ENCODE measurements around the gene EPSTI1.
"Not testable (repeated sequence)": the region's sequence is repeated elsewhere in the genome, so short reads cannot be mapped to it uniquely, and the experiment has no call there.

The EPSTI1 gene

GRCh38 chr13:42883771-42884467 is 108.1 kb downstream of the EPSTI1 start:
- peak; percentile 2 for DNase-seq

DNA sequence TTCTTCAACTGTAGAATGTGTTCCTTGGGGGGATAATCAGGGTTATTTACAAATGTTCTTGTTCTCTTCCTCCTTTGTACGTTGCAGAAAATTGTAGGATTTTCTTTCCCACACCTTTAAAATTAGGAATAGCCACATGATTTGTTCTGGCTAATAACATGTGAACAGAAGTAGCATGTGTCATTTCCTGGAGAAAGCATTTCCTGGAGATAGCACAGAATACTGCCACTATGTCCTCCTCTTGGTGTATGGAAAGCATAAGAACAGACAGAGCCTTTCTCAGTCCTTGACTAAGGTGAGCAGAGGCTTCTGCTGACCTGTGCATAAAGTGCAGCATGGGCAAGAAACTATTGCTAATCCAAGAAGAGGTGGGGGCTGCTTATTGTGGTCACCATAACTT is 108.9 kb downstream of the EPSTI1 start:
- DNase-seq: peak; percentile 0

- no peak for DNase-seq
Measured at GRCh38 chr13:42880056-42880605, 111.9 kb downstream of the EPSTI1 start.

DNA sequence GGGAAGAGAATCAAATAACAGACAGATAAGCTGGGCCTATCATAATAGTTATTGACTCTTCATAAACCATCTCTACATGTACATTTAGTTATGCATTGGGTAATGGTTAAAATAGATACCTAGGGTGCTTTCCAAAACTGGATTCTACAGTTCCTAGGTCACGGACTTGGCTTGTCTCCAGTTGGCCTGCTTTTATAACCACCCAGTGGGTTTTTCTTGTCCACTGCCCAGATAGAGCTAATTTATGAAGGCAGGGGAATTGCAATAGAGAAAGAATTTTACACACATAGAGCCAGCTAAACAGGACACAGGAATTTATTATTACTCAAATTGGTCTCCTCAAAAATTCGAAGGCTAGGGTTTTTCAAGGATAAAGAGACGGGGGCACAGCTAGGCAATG is 113.3 kb downstream of the EPSTI1 start:
- no peak for DNase-seq

DNA sequence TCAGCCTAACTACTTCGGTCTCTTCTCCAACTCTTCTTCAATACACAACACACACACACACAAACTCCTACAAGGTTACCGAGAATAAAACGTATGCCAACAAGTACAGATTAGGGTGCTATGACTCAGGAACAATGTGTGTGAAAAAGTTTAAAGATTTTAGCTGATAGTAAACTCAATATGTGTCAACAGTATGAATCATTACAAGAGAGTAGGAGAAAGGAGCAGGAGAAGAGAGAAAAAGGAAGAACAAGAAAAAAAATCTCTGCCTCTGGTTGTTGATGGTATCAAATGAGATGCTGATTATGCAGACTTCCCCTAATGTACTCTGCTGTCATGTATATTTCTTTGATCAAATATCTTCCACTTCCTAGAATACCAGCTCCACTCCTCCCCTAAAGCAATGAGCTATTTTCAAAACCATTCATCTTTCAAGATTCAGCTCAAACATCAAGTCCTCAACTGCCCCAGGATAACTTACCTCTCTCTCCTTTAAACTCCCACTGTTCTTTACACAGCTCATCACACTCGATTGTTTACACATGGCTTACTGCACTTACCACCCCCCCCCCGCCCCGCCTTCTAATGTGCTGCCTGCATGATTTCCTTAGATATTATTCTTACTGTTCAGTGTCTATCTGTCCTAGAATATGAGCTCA is 115.0 kb downstream of the EPSTI1 start:
- peak; percentile 9 for DNase-seq

GRCh38 chr13:42876270-42876714 is 115.7 kb downstream of the EPSTI1 start:
- no peak for DNase-seq

- no peak for DNase-seq
Measured at GRCh38 chr13:42875475-42876269, 116.4 kb downstream of the EPSTI1 start.

- no peak for DNase-seq
Measured at GRCh38 chr13:42874221-42874620, 117.8 kb downstream of the EPSTI1 start.

DNA sequence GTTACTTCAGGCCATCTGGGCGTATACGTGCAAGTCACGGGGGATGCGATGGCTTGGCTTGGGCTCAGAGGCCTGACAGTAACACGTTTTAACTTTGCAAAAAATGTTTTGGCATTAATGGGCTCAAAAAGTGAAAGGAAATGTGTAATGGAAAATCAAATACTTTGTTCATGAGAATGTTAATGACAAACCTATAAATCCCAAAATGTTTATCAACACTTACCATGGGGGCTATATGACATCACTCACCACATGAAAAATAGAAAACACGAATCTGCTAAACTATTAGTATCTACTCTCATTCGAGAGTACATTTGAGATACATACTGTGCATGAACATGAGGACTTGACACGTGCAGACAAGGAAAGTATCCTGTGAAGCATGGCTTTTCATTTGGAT is 119.0 kb downstream of the EPSTI1 start:
- DNase-seq: no peak

DNA sequence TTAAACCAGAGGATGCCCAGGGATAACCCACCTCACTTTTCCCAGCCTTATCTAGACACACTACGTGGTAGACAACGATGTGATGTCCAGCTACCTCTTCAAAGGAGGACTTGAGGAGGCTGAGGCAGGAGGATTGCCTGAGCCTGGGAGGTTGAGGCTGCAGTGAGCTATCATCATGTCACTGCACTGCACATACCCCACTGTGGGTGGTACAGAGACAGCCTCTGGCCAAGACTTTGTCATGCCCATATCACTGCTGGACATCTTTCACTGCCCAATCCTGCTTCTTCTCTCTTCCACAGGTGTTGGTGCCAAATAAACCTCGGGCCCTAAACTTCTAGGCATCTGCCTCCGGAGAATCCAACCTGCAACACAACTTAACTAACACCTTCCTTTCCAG is 124.8 kb downstream of the EPSTI1 start:
- no peak for DNase-seq

- DNase-seq: no peak
Measured at GRCh38 chr13:42865768-42866102, 126.3 kb downstream of the EPSTI1 start.

- no peak for DNase-seq
Measured at GRCh38 chr13:42864952-42865767, 126.9 kb downstream of the EPSTI1 start.

DNA sequence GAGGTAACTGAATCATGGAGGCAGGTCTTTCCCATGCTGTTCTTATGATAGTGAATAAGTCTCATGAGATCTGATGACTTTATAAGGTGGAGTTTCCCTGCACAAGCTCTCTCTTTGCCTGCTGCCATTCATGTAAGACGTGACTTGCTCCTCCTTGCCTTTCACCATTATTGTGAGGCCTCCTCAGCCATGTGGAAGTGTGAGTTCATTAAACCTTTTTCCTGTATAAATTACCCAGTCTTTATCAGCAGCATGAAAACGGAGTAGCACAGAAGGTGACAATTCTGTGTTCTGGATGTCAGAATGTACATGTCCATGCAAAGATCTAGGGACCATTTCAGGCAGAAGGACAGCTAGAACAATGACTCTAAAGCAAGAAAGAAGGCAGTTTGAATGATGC is 129.7 kb downstream of the EPSTI1 start:
- not testable (repeated sequence) for DNase-seq

- no peak for DNase-seq
Measured at GRCh38 chr13:42860485-42860884, 131.6 kb downstream of the EPSTI1 start.

GRCh38 chr13:42859760-42860159 is 132.3 kb downstream of the EPSTI1 start:
- DNase-seq: no peak

DNA sequence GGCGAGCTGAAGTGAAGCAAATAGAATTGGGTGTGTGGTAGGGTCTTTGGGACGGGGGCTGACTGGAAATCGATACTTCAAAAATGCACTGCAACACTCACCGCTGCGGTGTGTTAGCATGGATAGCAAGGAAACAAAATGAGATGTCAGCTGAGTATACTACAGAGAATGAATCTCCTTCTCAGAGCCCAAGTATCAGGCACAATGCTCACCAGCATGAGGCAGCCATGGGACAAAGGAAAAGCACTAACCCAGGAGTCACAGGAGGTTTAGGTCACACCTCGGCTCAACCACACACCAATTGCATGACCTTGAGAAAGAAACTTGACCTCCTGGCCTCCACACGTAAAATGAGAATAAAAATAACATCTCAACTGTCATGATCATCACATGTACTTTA is 136.6 kb downstream of the EPSTI1 start:
- no peak for DNase-seq

DNA sequence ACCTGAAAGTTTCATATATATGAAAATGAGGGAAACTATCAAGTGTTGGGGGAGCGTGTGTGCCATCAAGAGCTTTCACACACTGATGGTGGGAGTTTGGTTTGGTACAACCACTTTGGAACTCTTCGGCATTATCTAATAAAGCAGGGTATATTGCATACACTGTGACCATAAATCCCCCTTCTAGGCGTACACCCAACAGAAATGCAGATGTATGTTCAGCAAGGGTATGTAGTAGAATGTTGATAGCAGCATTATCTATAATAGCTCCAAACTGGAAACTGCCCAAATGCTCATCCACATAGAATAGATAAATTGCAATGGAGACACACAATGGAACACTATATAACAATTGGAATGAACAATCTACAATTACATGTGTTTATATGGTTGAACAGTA is 139.9 kb downstream of the EPSTI1 start:
- DNase-seq: no peak

- no peak for DNase-seq
Measured at GRCh38 chr13:42849200-42849599, 142.8 kb downstream of the EPSTI1 start.

- no peak for DNase-seq
Measured at GRCh38 chr13:42847891-42848663, 144.0 kb downstream of the EPSTI1 start.

- peak; percentile 61 for DNase-seq
Measured at GRCh38 chr13:42836930-42837690, 154.9 kb downstream of the EPSTI1 start.

Measured in kidney glomerular epithelial cell (primary cell).